Thymus (tissue), 11 donors: ENCODE data around the gene CLIP2. TPM values are rescaled to one million over a fixed set of nuclear protein-coding genes. Genes with fewer than 3 reads are reported as not detected.
"Not testable (repeated sequence)": the region's sequence is repeated elsewhere in the genome, so short reads cannot be mapped to it uniquely, and the experiment has no call there.

Source experiments
- DNase-seq, 9 donors: peaks; one replicate each; pipeline ENCODE4 v3.0.0-alpha.2; 2013; ENCODE audit warnings: low spot score in 9 of 9, low read depth in 6 of 9, missing footprints in 1 of 9
- H3K27ac ChIP-seq, 2 donors: one replicate each; pipeline ENCODE4 v1.5.1; 2013; ENCODE audit warnings: control low read depth in 1 of 2, low read depth in 1 of 2, low read length in 1 of 2, mild to moderate bottlenecking in 1 of 2, moderate library complexity in 1 of 2
- H3K27me3 ChIP-seq, 2 donors: one replicate each; pipeline ENCODE4 v1.5.1; 2013; ENCODE audit warnings: low read length in 1 of 2; ENCODE audit not compliant: control insufficient read depth in 2 of 2, insufficient read depth in 1 of 2
- H3K36me3 ChIP-seq, 2 donors: one replicate each; pipeline ENCODE4 v1.5.1; 2013; ENCODE audit warnings: low read length in 1 of 2, mild to moderate bottlenecking in 1 of 2, moderate library complexity in 1 of 2; ENCODE audit not compliant: control insufficient read depth in 2 of 2, insufficient read depth in 2 of 2
- H3K4me1 ChIP-seq, 2 donors: one replicate each; pipeline ENCODE4 v1.5.1; 2013; ENCODE audit warnings: low read length in 2 of 2; ENCODE audit not compliant: control insufficient read depth in 2 of 2, insufficient read depth in 2 of 2
- H3K4me3 ChIP-seq, 2 donors: one replicate each; pipeline ENCODE4 v1.5.1; 2013; ENCODE audit warnings: low read length in 2 of 2, control low read depth in 1 of 2, mild to moderate bottlenecking in 1 of 2
- H3K9me3 ChIP-seq, 2 donors: one replicate each; pipeline ENCODE4 v1.5.1; 2013; ENCODE audit warnings: low read length in 1 of 2, mild to moderate bottlenecking in 1 of 2; ENCODE audit not compliant: control insufficient read depth in 2 of 2, insufficient read depth in 1 of 2
- WGBS: extraction: QIAGEN DNeasy Blood & Tissue Kit; methylation state at CpG from one replicate; pipeline ENCODE4 v1.1.7; 2013; 5-methylcytosine and 5-hydroxymethylcytosine counted together
- polyA plus RNA-seq: library from polyadenylated mRNA; stranded (reverse); fragments of 200-250 nt; gene quantifications from one replicate; pipeline ENCODE4 v1.2.3, GENCODE V29; 2013
- total RNA-seq: library from RNA; stranded (reverse); fragments of 120-200 nt; gene quantifications from one replicate; pipeline ENCODE4 v1.2.4, GENCODE V29; 2013
- donor health status: healthy.

The CLIP2 gene
- total and polyA plus RNA-seq, 2 donors = 5.2 to 5.6 TPM

DNA sequence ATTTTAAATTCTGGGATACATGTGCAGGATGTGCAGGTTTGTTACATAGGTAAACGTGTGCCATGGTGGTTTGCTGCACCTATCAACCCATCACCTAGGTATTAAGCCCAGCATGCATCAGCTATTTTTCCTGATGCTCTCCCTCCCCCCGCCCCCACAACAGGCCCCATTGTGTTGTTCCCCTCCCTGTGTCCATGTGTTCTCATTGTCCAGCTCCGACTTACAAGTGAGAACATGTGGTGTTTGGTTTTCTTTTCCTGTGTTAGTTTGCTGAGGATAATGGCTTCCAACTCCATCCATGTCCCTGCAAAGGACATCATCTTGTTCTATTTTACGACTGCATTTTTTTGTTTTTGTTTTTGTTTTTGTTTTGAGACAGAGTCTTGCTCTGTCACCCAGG, 26.7 kb downstream of the CLIP2 start:
- 98% methylated on average over 4 of the region's 4 CpGs for WGBS
- not testable (repeated sequence) for H3K4me1 ChIP-seq, H3K27ac ChIP-seq, H3K27me3 ChIP-seq, H3K9me3 ChIP-seq, H3K36me3 ChIP-seq, DNase-seq, H3K4me3 ChIP-seq

DNA sequence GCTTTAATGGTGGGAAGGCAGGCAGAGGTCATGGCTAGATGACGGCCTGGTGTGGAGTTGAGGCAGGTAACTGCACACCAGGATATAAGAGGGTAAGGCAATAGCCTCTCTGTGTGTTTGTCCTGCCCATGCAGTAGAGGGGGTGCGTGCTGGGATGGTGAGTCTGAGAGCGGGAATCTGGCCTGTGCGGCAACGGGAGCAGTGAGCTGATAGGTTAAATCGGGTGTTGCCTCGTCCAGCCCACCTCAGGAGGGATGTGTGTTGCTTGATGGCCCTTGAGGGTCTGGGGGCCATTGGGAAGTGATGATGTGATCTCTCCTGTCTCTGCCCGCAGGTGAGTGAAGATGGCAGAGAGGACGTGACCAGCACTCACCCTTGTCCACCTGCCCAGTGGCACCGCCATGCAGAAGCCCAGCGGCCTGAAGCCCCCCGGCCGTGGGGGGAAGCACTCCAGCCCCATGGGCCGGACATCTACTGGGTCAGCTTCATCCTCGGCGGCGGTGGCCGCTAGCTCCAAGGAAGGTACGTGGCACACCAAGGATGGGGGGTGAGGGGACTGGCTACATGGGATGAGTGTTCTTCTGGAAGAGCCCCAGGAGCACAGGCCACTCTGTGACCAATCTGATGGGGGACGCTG, 28.1 kb downstream of the CLIP2 start:
- H3K4me3 ChIP-seq = no peak overlapping the region
- H3K4me1 ChIP-seq = no peaks in the 10 kb centered on the region
- H3K36me3 ChIP-seq = no peaks in the 10 kb centered on the region
- DNase-seq = no peak
- no peaks in the 10 kb centered on the region for H3K27me3 ChIP-seq
- H3K9me3 ChIP-seq = no peaks in the 10 kb centered on the region
- 98% methylated on average over 20 of the region's 20 CpGs for WGBS
- H3K27ac ChIP-seq = no peak overlapping the region

DNA sequence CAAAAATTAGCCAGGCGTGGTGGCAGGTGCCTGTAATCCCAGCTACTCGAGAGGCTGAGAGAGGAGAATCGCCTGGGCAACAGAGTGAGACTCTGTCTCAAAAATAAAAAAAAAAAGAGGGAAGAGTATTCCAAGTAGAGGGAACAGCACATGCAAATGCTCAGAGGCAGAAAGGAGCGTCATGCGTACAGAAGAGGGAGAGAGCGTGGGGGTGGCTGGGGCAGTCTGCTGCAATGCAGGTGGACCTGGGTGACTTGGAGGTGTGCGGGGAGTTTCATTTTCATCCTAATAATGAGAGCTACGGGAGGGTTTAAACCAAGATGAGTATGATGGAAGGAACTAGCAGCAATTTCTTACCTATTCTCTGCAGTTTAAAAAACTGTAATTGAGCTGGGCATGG, 28.8 kb downstream of the CLIP2 start:
- H3K27me3 ChIP-seq = no peaks in the 10 kb centered on the region
- no peak for DNase-seq
- H3K4me3 ChIP-seq = no peak overlapping the region
- 99% methylated on average over 8 of the region's 8 CpGs for WGBS
- H3K27ac ChIP-seq = no peak overlapping the region
- H3K9me3 ChIP-seq = no peaks in the 10 kb centered on the region
- H3K36me3 ChIP-seq = no peaks in the 10 kb centered on the region
- no peaks in the 10 kb centered on the region for H3K4me1 ChIP-seq

DNA sequence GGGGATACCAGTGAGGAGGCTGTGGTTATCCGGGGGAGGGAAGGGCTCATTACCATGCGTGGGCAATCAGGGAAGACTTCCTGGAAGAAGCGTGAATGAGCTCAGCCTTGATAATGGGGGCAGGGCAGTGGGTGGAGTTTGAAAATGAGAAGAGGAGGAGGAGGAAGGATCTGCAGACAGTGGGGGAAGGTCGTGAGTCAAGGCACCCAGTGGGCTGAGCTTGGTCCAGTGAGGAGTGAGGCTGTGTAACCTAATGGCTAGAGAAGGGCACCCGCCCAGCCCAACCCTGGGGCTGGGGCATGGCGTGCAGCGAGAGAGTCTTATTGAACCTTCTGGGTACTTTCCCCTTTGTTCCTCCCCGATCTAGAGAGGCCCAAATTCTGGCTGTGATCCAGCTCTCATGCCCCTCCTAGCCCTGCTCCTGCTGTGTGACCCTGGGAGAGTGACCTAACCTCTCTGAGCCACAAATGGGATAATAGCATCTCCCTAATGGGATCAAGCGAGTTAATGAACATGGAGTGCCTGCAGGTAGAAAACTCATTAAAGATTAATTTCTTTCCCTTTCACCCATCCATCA, 31.5 kb downstream of the CLIP2 start:
- H3K36me3 ChIP-seq = no peaks in the 10 kb centered on the region
- no peaks in the 10 kb centered on the region for H3K4me1 ChIP-seq
- no peaks in the 10 kb centered on the region for H3K27me3 ChIP-seq
- WGBS = 87% methylated on average over 9 of the region's 9 CpGs
- H3K27ac ChIP-seq = no peak overlapping the region
- DNase-seq = no peak
- no peaks in the 10 kb centered on the region for H3K9me3 ChIP-seq
- H3K4me3 ChIP-seq = no peak overlapping the region

DNA sequence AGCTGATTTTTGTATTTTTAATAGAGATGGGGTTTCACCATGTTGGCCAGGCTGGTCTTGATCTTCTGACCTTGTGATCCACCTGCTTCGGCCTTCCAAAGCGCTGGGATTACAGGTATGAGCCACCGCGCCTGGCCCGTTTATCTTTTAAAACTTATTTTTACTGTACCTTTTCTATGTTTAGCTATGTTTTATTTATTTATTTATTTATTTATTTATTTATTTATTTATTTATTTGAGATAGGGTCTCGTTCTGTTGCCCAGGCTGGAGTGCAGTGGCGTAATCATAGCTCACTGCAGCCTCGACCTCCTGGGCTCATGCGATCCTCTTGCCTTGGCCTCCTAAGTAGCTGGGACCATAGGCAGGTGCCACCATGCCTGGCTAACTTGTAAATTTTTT, 33.7 kb downstream of the CLIP2 start:
- H3K4me1 ChIP-seq, H3K27ac ChIP-seq, H3K9me3 ChIP-seq, H3K36me3 ChIP-seq, H3K4me3 ChIP-seq, DNase-seq, H3K27me3 ChIP-seq: not testable (repeated sequence)
- WGBS = 99% methylated on average over 9 of the region's 9 CpGs

DNA sequence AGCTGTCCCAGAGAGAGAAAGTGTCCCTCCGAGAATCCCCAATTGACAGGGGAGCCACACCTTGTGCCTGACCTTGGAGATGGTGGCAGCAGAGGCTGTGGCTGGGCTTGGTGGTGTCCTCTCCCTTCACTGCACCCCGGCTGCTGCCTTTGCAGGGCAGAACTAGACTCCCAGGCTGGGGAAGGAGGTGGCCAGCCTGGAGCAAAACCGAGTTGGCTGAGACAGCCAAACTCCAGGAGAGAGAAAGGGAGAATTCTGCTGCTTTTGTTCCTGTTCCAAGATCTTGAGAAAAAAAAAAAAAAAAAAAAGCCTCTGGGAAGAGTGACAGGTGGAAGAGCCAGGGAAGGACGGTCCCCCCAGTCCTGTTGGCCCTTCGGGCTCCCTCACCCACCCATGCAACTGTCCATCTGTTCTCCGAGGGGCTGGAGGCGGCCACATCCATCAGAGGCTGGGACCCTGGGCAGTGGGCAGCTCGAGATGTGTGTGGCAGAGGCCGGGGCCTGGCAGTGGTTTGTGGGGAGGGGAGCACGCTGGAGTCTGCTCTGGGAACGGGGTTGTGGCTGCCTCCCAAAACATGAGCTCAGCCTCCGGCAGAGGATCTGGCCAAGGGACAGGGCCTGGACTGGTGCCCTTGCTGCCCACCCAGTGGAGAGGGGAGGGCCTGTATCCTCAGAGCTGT, 35.5 kb downstream of the CLIP2 start:
- H3K4me3 ChIP-seq = no peak overlapping the region
- H3K4me1 ChIP-seq = no peaks in the 10 kb centered on the region
- no peak overlapping the region for H3K27ac ChIP-seq
- no peaks in the 10 kb centered on the region for H3K27me3 ChIP-seq
- no peak for DNase-seq
- 93% methylated on average over 12 of the region's 12 CpGs for WGBS
- H3K36me3 ChIP-seq = no peaks in the 10 kb centered on the region
- no peaks in the 10 kb centered on the region for H3K9me3 ChIP-seq

DNA sequence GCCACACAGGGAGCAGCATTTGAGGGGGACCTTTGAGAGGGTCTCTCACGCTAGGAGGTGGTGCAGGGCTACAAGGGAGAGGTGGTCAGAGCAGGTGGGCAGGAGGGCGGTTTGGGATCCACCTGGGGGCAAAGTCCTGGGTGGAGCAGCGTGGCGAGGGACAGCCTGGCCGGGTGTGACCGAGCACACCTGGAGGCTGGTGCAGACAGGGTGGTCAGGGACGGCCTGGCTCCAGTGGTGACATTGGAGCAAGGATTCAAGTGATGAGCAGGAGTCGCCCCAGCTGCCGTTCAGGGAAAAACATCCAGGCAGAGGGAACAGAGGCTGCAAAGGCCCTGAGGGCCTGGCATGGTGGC, 36.0 kb downstream of the CLIP2 start:
- Histone ChIP-seq H3K4me3 (no peak overlapping the region), H3K36me3 (no peaks in the 10 kb centered on the region), H3K4me1 (no peaks in the 10 kb centered on the region), H3K9me3 (no peaks in the 10 kb centered on the region), H3K27me3 (no peaks in the 10 kb centered on the region), H3K27ac (no peak overlapping the region)
- WGBS = 91% methylated on average over 9 of the region's 9 CpGs
- no peak for DNase-seq

DNA sequence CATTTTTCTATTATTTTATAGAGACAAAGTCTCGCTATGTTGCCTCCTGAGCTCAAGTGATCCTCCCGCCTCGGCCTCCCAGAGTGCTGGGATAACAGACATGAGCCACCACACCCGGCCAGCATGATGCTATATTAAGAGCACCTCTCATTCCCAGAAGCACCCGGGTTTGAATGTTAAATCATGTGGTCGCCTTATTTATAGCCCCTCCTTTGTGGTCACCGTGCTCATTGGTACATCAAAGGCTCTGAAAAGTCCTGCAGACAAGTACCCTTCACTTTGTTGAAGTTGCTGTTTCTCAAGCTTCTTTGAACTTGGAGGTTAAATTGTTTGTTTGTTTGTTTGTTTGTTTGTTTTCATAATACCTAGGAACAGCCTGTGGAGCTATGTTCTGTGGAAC, 40.0 kb downstream of the CLIP2 start:
- no peaks in the 10 kb centered on the region for H3K4me1 ChIP-seq
- H3K27me3 ChIP-seq = no peaks in the 10 kb centered on the region
- H3K27ac ChIP-seq = no peak overlapping the region
- WGBS = 84% methylated on average over 7 of the region's 7 CpGs
- no peak overlapping the region for H3K4me3 ChIP-seq
- no peaks in the 10 kb centered on the region for H3K36me3 ChIP-seq
- no peak for DNase-seq
- no peaks in the 10 kb centered on the region for H3K9me3 ChIP-seq

DNA sequence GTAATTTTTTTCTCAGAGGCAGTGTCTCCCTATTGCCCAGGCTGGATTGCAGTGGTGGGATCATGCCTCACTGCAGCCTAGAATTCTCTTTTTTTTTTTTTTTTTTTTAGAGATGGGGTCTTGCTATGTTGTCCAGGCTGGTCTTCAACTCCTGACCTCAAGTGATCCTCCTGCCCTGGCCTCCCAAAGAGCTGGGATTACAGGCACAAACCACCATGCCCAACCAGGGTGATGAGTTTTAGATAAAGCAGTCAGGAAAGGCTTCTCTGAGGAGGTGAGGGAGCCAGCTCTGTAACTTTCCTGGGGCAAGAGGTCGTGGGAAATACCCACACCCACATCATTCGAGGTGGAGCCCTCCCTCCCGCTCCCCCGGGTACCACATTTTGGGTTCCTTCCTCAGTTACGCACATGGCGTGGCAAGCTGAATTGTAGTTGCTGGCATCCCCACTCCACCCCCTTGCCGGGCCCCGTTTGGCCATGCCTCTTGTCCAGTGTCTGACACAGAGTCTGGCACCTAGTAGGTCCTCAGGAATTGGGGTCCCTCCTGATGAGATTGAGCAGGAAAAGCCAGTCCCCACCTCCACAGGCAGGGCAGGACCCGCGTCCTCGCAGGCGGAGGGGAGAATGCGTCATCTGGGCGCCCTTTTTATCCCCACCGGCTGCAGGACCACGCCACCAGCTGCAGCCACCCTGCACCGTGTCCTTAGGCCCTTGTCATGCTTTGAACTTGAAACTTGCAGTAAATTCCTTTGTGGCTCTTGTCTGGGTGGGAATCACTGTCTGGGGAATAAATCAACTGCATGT, 43.4 kb downstream of the CLIP2 start:
- no peaks in the 10 kb centered on the region for H3K27me3 ChIP-seq
- no peak overlapping the region for H3K4me3 ChIP-seq
- 89% methylated on average over 17 of the region's 17 CpGs for WGBS
- no peaks in the 10 kb centered on the region for H3K9me3 ChIP-seq
- no peak for DNase-seq
- H3K4me1 ChIP-seq = peaks cover 0 to 2% of the 10 kb centered on the region in 2 donors
- no peaks in the 10 kb centered on the region for H3K36me3 ChIP-seq
- H3K27ac ChIP-seq = no peak overlapping the region
